SK-N-SH treated with all-trans-retinoic acid at 6 μM for 48 hours (cell line): ENCODE measurements around the gene MYL9.

Experiments
- ARNTL ChIP-seq: fragments of 450-650 bp; formaldehyde crosslinking; IDR thresholded peaks from 2 replicates; pipeline ENCODE4 v1.5.0; 2020; ENCODE audit warnings: low read depth, mild to moderate bottlenecking, moderate library complexity, borderline replicate concordance
- BACH2 ChIP-seq: fragments of 250-450 bp; sonication (Bioruptor Pico); IDR thresholded peaks from 2 replicates; pipeline ENCODE4 v1.9.0; 2021; ENCODE audit warnings: mild to moderate bottlenecking, borderline replicate concordance
- CSRNP3 ChIP-seq: fragments of 250-450 bp; sonication (Bioruptor Pico); IDR thresholded peaks from 2 replicates; pipeline ENCODE4 v1.5.1; 2021; ENCODE audit warnings: mild to moderate bottlenecking, moderate library complexity
- ESRRG ChIP-seq: fragments of 250-450 bp; sonication (Bioruptor Pico); IDR thresholded peaks from 2 replicates; pipeline ENCODE4 v1.6.1; 2021; ENCODE audit warnings: mild to moderate bottlenecking
- GLIS3 ChIP-seq: fragments of 250-450 bp; sonication (Bioruptor Pico); IDR thresholded peaks from 2 replicates; pipeline ENCODE4 v1.5.0; 2020; ENCODE audit warnings: mild to moderate bottlenecking, moderate library complexity
- PPARA ChIP-seq: fragments of 250-450 bp; sonication (Bioruptor Pico); IDR thresholded peaks from 2 replicates; pipeline ENCODE4 v1.5.0; 2020; ENCODE audit warnings: mild to moderate bottlenecking, borderline replicate concordance
- TOX ChIP-seq: fragments of 250-450 bp; sonication (Bioruptor Pico); IDR thresholded peaks from 2 replicates; pipeline ENCODE4 v1.8.0; 2021; ENCODE audit warnings: mild to moderate bottlenecking, moderate library complexity, borderline replicate concordance
- TSHZ2 ChIP-seq: fragments of 250-450 bp; sonication (Bioruptor Pico); IDR thresholded peaks from 2 replicates; pipeline ENCODE4 v1.5.0; 2020; ENCODE audit warnings: mild to moderate bottlenecking, moderate library complexity
- ZFP3 ChIP-seq: fragments of 250-450 bp; sonication (Bioruptor Pico); IDR thresholded peaks from 2 replicates; pipeline ENCODE4 v1.5.0; 2020; ENCODE audit warnings: mild to moderate bottlenecking, moderate library complexity
- ZFP30 ChIP-seq: fragments of 450-650 bp; formaldehyde crosslinking; IDR thresholded peaks from 2 replicates; pipeline ENCODE4 v1.5.0; 2022; ENCODE audit warnings: mild to moderate bottlenecking, moderate library complexity
- ZNF565 ChIP-seq: fragments of 450-650 bp; formaldehyde crosslinking; conservative IDR thresholded peaks from 2 replicates; pipeline ENCODE4 v1.5.0; 2020; ENCODE audit warnings: low read depth, mild to moderate bottlenecking, moderate library complexity
- ZNF70 ChIP-seq: fragments of 450-650 bp; formaldehyde crosslinking; IDR thresholded peaks from 2 replicates; pipeline ENCODE4 v1.5.0; 2020; ENCODE audit warnings: mild to moderate bottlenecking, moderate library complexity
- TF ChIP-seq, protein P1 (sequence below): fragments of 250-450 bp; sonication (Bioruptor Pico); IDR thresholded peaks from 2 replicates; pipeline ENCODE4 v1.8.0; 2020; ENCODE audit warnings: mild to moderate bottlenecking, moderate library complexity, borderline replicate concordance
- TF ChIP-seq, protein P2 (sequence below): fragments of 250-450 bp; sonication (Bioruptor Pico); IDR thresholded peaks from 2 replicates; pipeline ENCODE4 v1.5.1; 2020; ENCODE audit warnings: low read depth, mild to moderate bottlenecking, moderate library complexity

GRCh38 chr20:36579996-36580545, 38.8 kb downstream of the MYL9 start:
- TF ChIP-seq ARNTL = no peak
- TF ChIP-seq CSRNP3 (CRISPR knock-in tag) = no peak
- no peak for TF ChIP-seq ZFP3 (CRISPR knock-in tag)
- no peak for TF ChIP-seq ESRRG (CRISPR knock-in tag)
- no peak for TF ChIP-seq ZFP30 (CRISPR knock-in tag)
- TF ChIP-seq, protein P1, sequence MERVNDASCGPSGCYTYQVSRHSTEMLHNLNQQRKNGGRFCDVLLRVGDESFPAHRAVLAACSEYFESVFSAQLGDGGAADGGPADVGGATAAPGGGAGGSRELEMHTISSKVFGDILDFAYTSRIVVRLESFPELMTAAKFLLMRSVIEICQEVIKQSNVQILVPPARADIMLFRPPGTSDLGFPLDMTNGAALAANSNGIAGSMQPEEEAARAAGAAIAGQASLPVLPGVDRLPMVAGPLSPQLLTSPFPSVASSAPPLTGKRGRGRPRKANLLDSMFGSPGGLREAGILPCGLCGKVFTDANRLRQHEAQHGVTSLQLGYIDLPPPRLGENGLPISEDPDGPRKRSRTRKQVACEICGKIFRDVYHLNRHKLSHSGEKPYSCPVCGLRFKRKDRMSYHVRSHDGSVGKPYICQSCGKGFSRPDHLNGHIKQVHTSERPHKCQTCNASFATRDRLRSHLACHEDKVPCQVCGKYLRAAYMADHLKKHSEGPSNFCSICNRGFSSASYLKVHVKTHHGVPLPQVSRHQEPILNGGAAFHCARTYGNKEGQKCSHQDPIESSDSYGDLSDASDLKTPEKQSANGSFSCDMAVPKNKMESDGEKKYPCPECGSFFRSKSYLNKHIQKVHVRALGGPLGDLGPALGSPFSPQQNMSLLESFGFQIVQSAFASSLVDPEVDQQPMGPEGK (CRISPR knock-in tag) = no peak
- TF ChIP-seq, protein P2, sequence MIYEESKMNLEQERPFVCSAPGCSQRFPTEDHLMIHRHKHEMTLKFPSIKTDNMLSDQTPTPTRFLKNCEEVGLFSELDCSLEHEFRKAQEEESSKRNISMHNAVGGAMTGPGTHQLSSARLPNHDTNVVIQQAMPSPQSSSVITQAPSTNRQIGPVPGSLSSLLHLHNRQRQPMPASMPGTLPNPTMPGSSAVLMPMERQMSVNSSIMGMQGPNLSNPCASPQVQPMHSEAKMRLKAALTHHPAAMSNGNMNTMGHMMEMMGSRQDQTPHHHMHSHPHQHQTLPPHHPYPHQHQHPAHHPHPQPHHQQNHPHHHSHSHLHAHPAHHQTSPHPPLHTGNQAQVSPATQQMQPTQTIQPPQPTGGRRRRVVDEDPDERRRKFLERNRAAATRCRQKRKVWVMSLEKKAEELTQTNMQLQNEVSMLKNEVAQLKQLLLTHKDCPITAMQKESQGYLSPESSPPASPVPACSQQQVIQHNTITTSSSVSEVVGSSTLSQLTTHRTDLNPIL (CRISPR knock-in tag) = no peak
- no peak for TF ChIP-seq ZNF565
- no peak for TF ChIP-seq ZNF70
- no peak for TF ChIP-seq BACH2 (CRISPR knock-in tag)
- TF ChIP-seq TSHZ2 (CRISPR knock-in tag) = no peak
- no peak for TF ChIP-seq GLIS3 (CRISPR knock-in tag)
- no peak for TF ChIP-seq PPARA (CRISPR knock-in tag)
- no peak for TF ChIP-seq TOX
